Measurements from ENCODE around the gene NPW.

The NPW gene

GRCh38 chr16:2062801-2063200 is 43.2 kb downstream of the NPW start:
- no peak for DNase-seq (ENCODE audit: low read depth)
- no peak overlapping the region for H3K4me3 ChIP-seq (ENCODE audit: control insufficient read depth, low read depth, low read length)
- TF ChIP-seq CTCF (conservative IDR thresholded peaks at IDR 0.05; ENCODE audit: control insufficient read depth, insufficient read depth, low read depth, low read length): no peak

- no peak for TF ChIP-seq CTCF (conservative IDR thresholded peaks at IDR 0.05; ENCODE audit: control insufficient read depth, insufficient read depth, low read depth, low read length)
- no peak overlapping the region for H3K4me3 ChIP-seq (ENCODE audit: control insufficient read depth, low read depth, low read length)
Observed at GRCh38 chr16:2063861-2064260, 44.3 kb downstream of the NPW start.

GRCh38 chr16:2064368-2064945 is 44.9 kb downstream of the NPW start:
- no peak for TF ChIP-seq CTCF (conservative IDR thresholded peaks at IDR 0.05; ENCODE audit: control insufficient read depth, insufficient read depth, low read depth, low read length)

More at GRCh38 chr16:2063861-2064260, 44.3 kb downstream of the NPW start:
- no peak for DNase-seq (ENCODE audit: low read depth)

GRCh38 chr16:2066139-2066538 is 46.6 kb downstream of the NPW start:
- H3K4me3 ChIP-seq (ENCODE audit: control insufficient read depth, low read depth, low read length): no peak overlapping the region
- DNase-seq (ENCODE audit: low read depth): no peak
- no peak for TF ChIP-seq CTCF (conservative IDR thresholded peaks at IDR 0.05; ENCODE audit: control insufficient read depth, insufficient read depth, low read depth, low read length)

More at GRCh38 chr16:2064368-2064945, 44.9 kb downstream of the NPW start:
- H3K4me3 ChIP-seq (ENCODE audit: control insufficient read depth, low read depth, low read length): no peak overlapping the region
- no peak for DNase-seq (ENCODE audit: low read depth)
